NCI-H2029 treated with DMSO at 0.1 percent for 48 hours (cell line): Measurements from ENCODE around the gene TPPP3.

Experiments
- DNase-seq: peaks from one replicate; lab custom pipeline; 2025; lab: John Stamatoyannopoulos, UW

TPPP3 gene

DNA sequence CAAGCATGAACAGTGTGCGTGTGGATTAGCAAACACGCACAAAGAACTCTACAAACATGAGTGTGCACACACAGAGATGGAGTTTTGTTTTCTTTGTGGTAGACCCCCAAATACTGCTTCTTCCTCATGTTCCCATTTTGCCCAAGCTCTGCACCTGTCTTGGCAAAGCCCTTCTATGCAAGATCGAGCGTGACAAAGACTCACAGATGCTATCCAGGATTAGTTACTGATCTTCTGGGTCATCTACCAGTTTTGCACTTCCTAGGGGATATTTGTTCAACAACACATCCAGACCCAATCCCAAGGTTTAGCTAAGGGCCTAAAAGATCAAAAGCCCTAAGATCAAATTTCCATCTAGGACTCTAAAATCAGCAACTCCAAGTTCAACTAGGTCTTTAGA lies 50.7 kb downstream of the TPPP3 start:
- DNase-seq = no peak

DNA sequence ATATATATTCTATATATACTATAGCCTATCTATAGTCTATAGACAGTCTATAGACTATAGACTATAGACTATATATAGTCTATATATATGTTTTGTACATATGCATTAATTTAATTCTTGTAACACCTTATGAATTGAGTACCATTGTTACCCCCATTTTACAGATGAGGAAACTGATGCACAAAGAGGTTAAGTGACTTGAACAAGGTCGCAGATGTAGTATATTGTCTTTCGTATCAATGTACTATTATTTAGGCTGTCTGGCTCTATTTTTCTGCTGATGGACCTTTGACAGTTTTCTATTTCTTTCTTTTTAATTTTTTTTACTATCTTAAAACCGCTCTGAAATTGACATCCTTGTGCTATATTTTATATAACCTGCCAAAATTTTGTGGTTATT lies 52.0 kb downstream of the TPPP3 start:
- no peak for DNase-seq
